ENCODE results near the gene EEIG1.

The EEIG1 gene

DNA sequence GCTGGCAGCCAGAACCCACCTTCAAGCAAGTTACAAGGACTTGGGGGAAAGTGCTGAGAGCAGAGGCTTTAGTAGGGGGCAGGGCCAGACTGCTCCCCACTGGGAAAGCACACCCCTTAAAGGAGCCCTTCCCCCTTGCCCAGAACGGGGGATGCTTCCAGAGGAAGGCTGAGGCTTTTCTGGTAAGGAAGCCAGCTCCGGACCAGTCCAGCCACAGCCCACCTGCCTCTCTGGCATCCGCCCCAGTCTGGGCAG, 38.9 kb downstream of the EEIG1 start:
- H3K36me3 ChIP-seq (ENCODE audit: control insufficient read depth, insufficient read depth, low read length), result peaks cover 40% of the 10 kb centered on the region
- H3K27me3 ChIP-seq (ENCODE audit: control insufficient read depth, insufficient read depth, low read length), result no peaks in the 10 kb centered on the region

GRCh38 chr9:127941062-127941960, 39.5 kb downstream of the EEIG1 start:
- Histone ChIP-seq H3K9ac (ENCODE audit: low read depth, low read length) (no peak overlapping the region), H3K36me3 (ENCODE audit: control insufficient read depth, insufficient read depth, low read length) (peaks cover 40% of the 10 kb centered on the region), H3K27me3 (ENCODE audit: control insufficient read depth, insufficient read depth, low read length) (no peaks in the 10 kb centered on the region), H3K9me3 (ENCODE audit: control insufficient read depth, insufficient read depth, low read length) (no peaks in the 10 kb centered on the region), H3K4me1 (ENCODE audit: control insufficient read depth, insufficient read depth, low read length) (peaks cover 3% of the 10 kb centered on the region), H3K4me3 (ENCODE audit: low read depth, low read length) (no peak overlapping the region)

More for the DNA sequence above, 38.9 kb downstream of the EEIG1 start:
- no peak overlapping the region for H3K4me3 ChIP-seq (ENCODE audit: low read depth, low read length)
- H3K4me1 ChIP-seq (ENCODE audit: control insufficient read depth, insufficient read depth, low read length), result peaks cover 3% of the 10 kb centered on the region
- no peaks in the 10 kb centered on the region for H3K9me3 ChIP-seq (ENCODE audit: control insufficient read depth, insufficient read depth, low read length)
- H3K9ac ChIP-seq (ENCODE audit: low read depth, low read length), result peak overlapping the region; percentile 24

GRCh38 chr9:127940593-127940992, 40.2 kb downstream of the EEIG1 start:
- peaks cover 3% of the 10 kb centered on the region for H3K4me1 ChIP-seq (ENCODE audit: control insufficient read depth, insufficient read depth, low read length)
- H3K9me3 ChIP-seq (ENCODE audit: control insufficient read depth, insufficient read depth, low read length), result no peaks in the 10 kb centered on the region
- no peak overlapping the region for H3K4me3 ChIP-seq (ENCODE audit: low read depth, low read length)
- peaks cover 40% of the 10 kb centered on the region for H3K36me3 ChIP-seq (ENCODE audit: control insufficient read depth, insufficient read depth, low read length)
- H3K27me3 ChIP-seq (ENCODE audit: control insufficient read depth, insufficient read depth, low read length), result no peaks in the 10 kb centered on the region
- H3K9ac ChIP-seq (ENCODE audit: low read depth, low read length), result no peak overlapping the region

GRCh38 chr9:127938298-127938690, 42.5 kb downstream of the EEIG1 start:
- Histone ChIP-seq H3K9ac (ENCODE audit: low read depth, low read length) (peak overlapping the region; percentile 65), H3K4me3 (ENCODE audit: low read depth, low read length) (peak overlapping the region; percentile 99), H3K36me3 (ENCODE audit: control insufficient read depth, insufficient read depth, low read length) (peaks cover 27% of the 10 kb centered on the region), H3K4me1 (ENCODE audit: control insufficient read depth, insufficient read depth, low read length) (no peaks in the 10 kb centered on the region), H3K27me3 (ENCODE audit: control insufficient read depth, insufficient read depth, low read length) (no peaks in the 10 kb centered on the region), H3K9me3 (ENCODE audit: control insufficient read depth, insufficient read depth, low read length) (no peaks in the 10 kb centered on the region)

GRCh38 chr9:127937388-127938297, 43.1 kb downstream of the EEIG1 start, which contains the start of gene DPM2:
DPM2 (minus strand) TSS chr9:127937854; CDS start chr9:127937820, 34 bp downstream.
- H3K4me3 ChIP-seq (ENCODE audit: low read depth, low read length), result peak within 1 kb of the TSS; percentile 99
- no peaks in the 10 kb centered on the region for H3K9me3 ChIP-seq (ENCODE audit: control insufficient read depth, insufficient read depth, low read length)
- no peaks in the 10 kb centered on the region for H3K4me1 ChIP-seq (ENCODE audit: control insufficient read depth, insufficient read depth, low read length)
- H3K27me3 ChIP-seq (ENCODE audit: control insufficient read depth, insufficient read depth, low read length), result no peaks in the 10 kb centered on the region
- peaks cover 22% of the 10 kb centered on the region for H3K36me3 ChIP-seq (ENCODE audit: control insufficient read depth, insufficient read depth, low read length)
- H3K9ac ChIP-seq (ENCODE audit: low read depth, low read length), result peak within 1 kb of the TSS; percentile 90

GRCh38 chr9:127937056-127937387, 43.8 kb downstream of the EEIG1 start:
- Histone ChIP-seq H3K4me1 (ENCODE audit: control insufficient read depth, insufficient read depth, low read length) (no peaks in the 10 kb centered on the region), H3K9me3 (ENCODE audit: control insufficient read depth, insufficient read depth, low read length) (no peaks in the 10 kb centered on the region), H3K27me3 (ENCODE audit: control insufficient read depth, insufficient read depth, low read length) (no peaks in the 10 kb centered on the region), H3K4me3 (ENCODE audit: low read depth, low read length) (peak overlapping the region; percentile 99), H3K36me3 (ENCODE audit: control insufficient read depth, insufficient read depth, low read length) (peaks cover 18% of the 10 kb centered on the region), H3K9ac (ENCODE audit: low read depth, low read length) (peak overlapping the region; percentile 90)

GRCh38 chr9:127936347-127936852, 44.4 kb downstream of the EEIG1 start:
- H3K4me3 ChIP-seq (ENCODE audit: low read depth, low read length), result no peak overlapping the region
- peaks cover 3% of the 10 kb centered on the region for H3K4me1 ChIP-seq (ENCODE audit: control insufficient read depth, insufficient read depth, low read length)
- H3K9ac ChIP-seq (ENCODE audit: low read depth, low read length), result no peak overlapping the region
- peaks cover 14% of the 10 kb centered on the region for H3K36me3 ChIP-seq (ENCODE audit: control insufficient read depth, insufficient read depth, low read length)
- no peaks in the 10 kb centered on the region for H3K27me3 ChIP-seq (ENCODE audit: control insufficient read depth, insufficient read depth, low read length)
- H3K9me3 ChIP-seq (ENCODE audit: control insufficient read depth, insufficient read depth, low read length), result no peaks in the 10 kb centered on the region

- Histone ChIP-seq H3K4me1 (ENCODE audit: control insufficient read depth, insufficient read depth, low read length) (peaks cover 3% of the 10 kb centered on the region), H3K36me3 (ENCODE audit: control insufficient read depth, insufficient read depth, low read length) (peaks cover 8% of the 10 kb centered on the region), H3K9me3 (ENCODE audit: control insufficient read depth, insufficient read depth, low read length) (no peaks in the 10 kb centered on the region), H3K27me3 (ENCODE audit: control insufficient read depth, insufficient read depth, low read length) (no peaks in the 10 kb centered on the region), H3K9ac (ENCODE audit: low read depth, low read length) (no peak overlapping the region), H3K4me3 (ENCODE audit: low read depth, low read length) (no peak overlapping the region)
Observed at GRCh38 chr9:127935765-127936221, 45.0 kb downstream of the EEIG1 start.

GRCh38 chr9:127934986-127935385, 45.8 kb downstream of the EEIG1 start:
- no peak overlapping the region for H3K4me3 ChIP-seq (ENCODE audit: low read depth, low read length)
- H3K27me3 ChIP-seq (ENCODE audit: control insufficient read depth, insufficient read depth, low read length), result no peaks in the 10 kb centered on the region
- H3K9ac ChIP-seq (ENCODE audit: low read depth, low read length), result no peak overlapping the region
- H3K36me3 ChIP-seq (ENCODE audit: control insufficient read depth, insufficient read depth, low read length), result peaks cover 6% of the 10 kb centered on the region
- peaks cover 3% of the 10 kb centered on the region for H3K4me1 ChIP-seq (ENCODE audit: control insufficient read depth, insufficient read depth, low read length)
- no peaks in the 10 kb centered on the region for H3K9me3 ChIP-seq (ENCODE audit: control insufficient read depth, insufficient read depth, low read length)

- peaks cover 4% of the 10 kb centered on the region for H3K36me3 ChIP-seq (ENCODE audit: control insufficient read depth, insufficient read depth, low read length)
- no peak overlapping the region for H3K9ac ChIP-seq (ENCODE audit: low read depth, low read length)
- no peaks in the 10 kb centered on the region for H3K9me3 ChIP-seq (ENCODE audit: control insufficient read depth, insufficient read depth, low read length)
- peaks cover 5% of the 10 kb centered on the region for H3K4me1 ChIP-seq (ENCODE audit: control insufficient read depth, insufficient read depth, low read length)
- H3K4me3 ChIP-seq (ENCODE audit: low read depth, low read length), result no peak overlapping the region
- H3K27me3 ChIP-seq (ENCODE audit: control insufficient read depth, insufficient read depth, low read length), result peaks cover 5% of the 10 kb centered on the region
Observed at GRCh38 chr9:127934248-127934647, 46.5 kb downstream of the EEIG1 start.

GRCh38 chr9:127931092-127931881, 49.5 kb downstream of the EEIG1 start:
- H3K4me1 ChIP-seq (ENCODE audit: control insufficient read depth, insufficient read depth, low read length), result peaks cover 12% of the 10 kb centered on the region
- H3K27me3 ChIP-seq (ENCODE audit: control insufficient read depth, insufficient read depth, low read length), result peaks cover 18% of the 10 kb centered on the region
- H3K4me3 ChIP-seq (ENCODE audit: low read depth, low read length), result peak overlapping the region; percentile 71
- H3K36me3 ChIP-seq (ENCODE audit: control insufficient read depth, insufficient read depth, low read length), result peaks cover 4% of the 10 kb centered on the region
- no peaks in the 10 kb centered on the region for H3K9me3 ChIP-seq (ENCODE audit: control insufficient read depth, insufficient read depth, low read length)
- H3K9ac ChIP-seq (ENCODE audit: low read depth, low read length), result no peak overlapping the region
